Measurements from ENCODE around the gene LMF1. TPM values are rescaled to one million over a fixed set of nuclear protein-coding genes. Genes with fewer than 3 reads are reported as not detected.

LMF1 gene
- polyA plus RNA-seq, 1 donor (not counting 4 experiments of a cell fraction or from before 2014, with no cell fraction given): 3.1 TPM

GRCh38 chr16:874366-875181, 96.2 kb downstream of the LMF1 start:
- dilution Hi-C loops (cut with MboI; ENCODE audit: extremely low pct_ligation_motif_present, low sequenced_read_pairs): no loop called here
- Histone ChIP-seq H3K4me1 (ENCODE audit: control insufficient read depth, extremely low read depth, insufficient read depth, low read length) (no peaks in the 10 kb centered on the region), H3K4me2 (ENCODE audit: control insufficient read depth, extremely low read depth, insufficient read depth, low read depth, low read length) (no peak overlapping the region), H3K79me2 (ENCODE audit: control insufficient read depth, insufficient read depth, low read length) (no peaks in the 10 kb centered on the region), H3K27ac (ENCODE audit: control insufficient read depth, insufficient read depth, low read length) (no peak overlapping the region), H3K9me3 (ENCODE audit: control insufficient read depth, low read depth, low read length) (peaks cover 2% of the 10 kb centered on the region), H3K27me3 (ENCODE audit: control insufficient read depth, extremely low read depth, insufficient read depth, low read length) (no peaks in the 10 kb centered on the region), H2AFZ (ENCODE audit: control insufficient read depth, low read length) (no peak overlapping the region), H3K9me1 (ENCODE audit: control insufficient read depth, extremely low read depth, insufficient read depth, low read length) (no peaks in the 10 kb centered on the region), H3K4me3 (ENCODE audit: control insufficient read depth in 2 of 3, extremely low read depth in 1 of 3, insufficient read depth in 2 of 3, low read depth in 1 of 3, low read length in 3 of 3) (no peak overlapping the region), H3K9ac (ENCODE audit: control insufficient read depth, extremely low read depth, insufficient read depth, low read length) (no peak overlapping the region), H3K36me3 (ENCODE audit: control insufficient read depth in 2 of 2, extremely low read depth in 1 of 2, insufficient read depth in 2 of 2, low read length in 2 of 2) (no peaks in the 10 kb centered on the region), H4K20me1 (ENCODE audit: control insufficient read depth, extremely low read depth, insufficient read depth, low read length) (no peaks in the 10 kb centered on the region)
- FAIRE-seq (no peak), DNase-seq (ENCODE audit: low read depth, low spot score) (no peak)
- TF ChIP-seq CTCF (optimal IDR thresholded peaks at IDR 0.05 in 1 of 3, IDR thresholded peaks at IDR 0.05 in 1 of 3, conservative IDR thresholded peaks at IDR 0.05 in 1 of 3; ENCODE audit: extremely low read depth in 1 of 3, insufficient read depth in 2 of 3, low read length in 3 of 3): no peak
- TF ChIP-seq EZH2 (IDR thresholded peaks at IDR 0.05; ENCODE audit: low read length): no peak

GRCh38 chr16:873889-874288, 96.9 kb downstream of the LMF1 start:
- H3K4me3 ChIP-seq (ENCODE audit: control insufficient read depth in 2 of 3, extremely low read depth in 1 of 3, insufficient read depth in 2 of 3, low read depth in 1 of 3, low read length in 3 of 3): no peak overlapping the region
- H4K20me1 ChIP-seq (ENCODE audit: control insufficient read depth, extremely low read depth, insufficient read depth, low read length): no peaks in the 10 kb centered on the region
- H3K36me3 ChIP-seq (ENCODE audit: control insufficient read depth in 2 of 2, extremely low read depth in 1 of 2, insufficient read depth in 2 of 2, low read length in 2 of 2): no peaks in the 10 kb centered on the region
- no peak overlapping the region for H3K9ac ChIP-seq (ENCODE audit: control insufficient read depth, extremely low read depth, insufficient read depth, low read length)
- H3K4me2 ChIP-seq (ENCODE audit: control insufficient read depth, extremely low read depth, insufficient read depth, low read depth, low read length): no peak overlapping the region
- H2AFZ ChIP-seq (ENCODE audit: control insufficient read depth, low read length): no peak overlapping the region
- TF ChIP-seq EZH2 (IDR thresholded peaks at IDR 0.05; ENCODE audit: low read length) (no peak), CTCF (optimal IDR thresholded peaks at IDR 0.05 in 1 of 3, IDR thresholded peaks at IDR 0.05 in 1 of 3, conservative IDR thresholded peaks at IDR 0.05 in 1 of 3; ENCODE audit: extremely low read depth in 1 of 3, insufficient read depth in 2 of 3, low read length in 3 of 3) (no peak)
- no peaks in the 10 kb centered on the region for H3K9me1 ChIP-seq (ENCODE audit: control insufficient read depth, extremely low read depth, insufficient read depth, low read length)
- H3K9me3 ChIP-seq (ENCODE audit: control insufficient read depth, low read depth, low read length): peaks cover 2% of the 10 kb centered on the region
- H3K4me1 ChIP-seq (ENCODE audit: control insufficient read depth, extremely low read depth, insufficient read depth, low read length): no peaks in the 10 kb centered on the region
- no peaks in the 10 kb centered on the region for H3K79me2 ChIP-seq (ENCODE audit: control insufficient read depth, insufficient read depth, low read length)
- no peak for DNase-seq (ENCODE audit: low read depth, low spot score)
- dilution Hi-C loops (cut with MboI; ENCODE audit: extremely low pct_ligation_motif_present, low sequenced_read_pairs): no loop called here
- no peak for FAIRE-seq
- H3K27me3 ChIP-seq (ENCODE audit: control insufficient read depth, extremely low read depth, insufficient read depth, low read length): no peaks in the 10 kb centered on the region
- no peak overlapping the region for H3K27ac ChIP-seq (ENCODE audit: control insufficient read depth, insufficient read depth, low read length)

All from keratinocyte (primary cell).